Activated B cell treated with CpG ODN at 0.5 μM for 24 hours (primary cell): ENCODE results near the gene BPTF. TPM values are rescaled to one million over a fixed set of nuclear protein-coding genes. Genes with fewer than 3 reads are reported as not detected.
A peak's percentile ranks its signal among the peaks of the same experiment; 100 is the strongest.

Source experiments
- ATAC-seq: fragments of 200-7000 bp; cut with Tn5 transposase; one replicate; pipeline ENCODE4 v1.10.0; 2021; ENCODE audit warnings: low read depth, mild to moderate bottlenecking, moderate library complexity
- CTCF ChIA-PET: fragments of 350-600 bp; sonication (Branson Sonifier 250); formaldehyde crosslinking; loops from one replicate; lab custom pipeline; 2021; ENCODE audit warnings: antibody characterized with exemption; lab: Charles Lee
- POLR2A ChIA-PET: fragments of 350-600 bp; sonication (Branson Sonifier 250); formaldehyde crosslinking; loops from one replicate; lab custom pipeline; 2021; ENCODE audit warnings: antibody characterized with exemption; lab: Charles Lee
- DNase-seq: peaks from one replicate; pipeline ENCODE4 v3.0.0; 2022
- H3K27ac Mint-ChIP-seq: one replicate; pipeline ENCODE4 v1.8.0; 2020; ENCODE audit warnings: mixed read lengths
- H3K27me3 Mint-ChIP-seq: one replicate; pipeline ENCODE4 v1.8.0; 2021; ENCODE audit warnings: mixed read lengths
- H3K36me3 Mint-ChIP-seq: one replicate; pipeline ENCODE4 v1.8.0; 2021; ENCODE audit warnings: low read depth, mixed read lengths
- H3K4me1 Mint-ChIP-seq: one replicate; pipeline ENCODE4 v1.8.0; 2021; ENCODE audit warnings: mixed read lengths
- H3K4me3 Mint-ChIP-seq: one replicate; pipeline ENCODE4 v1.8.0; 2020; ENCODE audit warnings: mild to moderate bottlenecking, mixed read lengths
- H3K9me3 Mint-ChIP-seq: one replicate; pipeline ENCODE4 v1.8.0; 2020; ENCODE audit warnings: mixed read lengths
- intact Hi-C: fragments of 100-400 bp; cut with micrococcal nuclease; formaldehyde crosslinking; loops from one replicate; pipeline ENCODE4 v1.15.1; 2024
- total RNA-seq: library from RNA; stranded (reverse); gene quantifications from 2 replicates; pipeline ENCODE4 v1.2.3, GENCODE V29; 2022
- TF ChIP-seq, protein P1 (sequence below): fragments of 200-600 bp; IDR thresholded peaks from one replicate; pipeline ENCODE4 v1.8.0; 2022; ENCODE audit warnings: antibody characterized with exemption, mild to moderate bottlenecking

The BPTF gene
- total RNA-seq, 1 donor from 2014 or later = 174 TPM

DNA sequence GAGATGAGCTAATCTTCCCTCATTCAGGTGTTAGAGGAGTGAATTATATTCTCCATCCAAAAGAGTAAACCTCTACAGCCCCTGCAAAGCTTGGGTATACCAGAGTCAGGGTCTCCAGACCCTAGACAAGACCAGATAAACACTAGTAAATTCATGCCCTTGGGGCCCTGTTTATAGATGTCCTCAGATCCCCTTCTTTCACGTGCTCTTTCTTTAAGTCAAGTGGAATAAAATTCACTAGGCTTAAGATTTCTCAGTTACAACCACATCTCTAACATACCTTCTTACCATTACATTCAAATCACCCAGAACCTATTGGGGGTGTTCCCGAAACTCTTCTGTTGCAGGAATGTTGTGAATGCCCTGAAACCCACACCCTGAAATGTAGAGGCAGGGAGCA, 173.2 kb downstream of the BPTF start:
- no peak for ATAC-seq
- CTCF ChIA-PET = no interaction called here
- H3K4me3 Mint-ChIP-seq = no peak overlapping the region
- H3K36me3 Mint-ChIP-seq = no peaks in the 10 kb centered on the region
- H3K27ac Mint-ChIP-seq = no peak overlapping the region
- TF ChIP-seq, protein P1, sequence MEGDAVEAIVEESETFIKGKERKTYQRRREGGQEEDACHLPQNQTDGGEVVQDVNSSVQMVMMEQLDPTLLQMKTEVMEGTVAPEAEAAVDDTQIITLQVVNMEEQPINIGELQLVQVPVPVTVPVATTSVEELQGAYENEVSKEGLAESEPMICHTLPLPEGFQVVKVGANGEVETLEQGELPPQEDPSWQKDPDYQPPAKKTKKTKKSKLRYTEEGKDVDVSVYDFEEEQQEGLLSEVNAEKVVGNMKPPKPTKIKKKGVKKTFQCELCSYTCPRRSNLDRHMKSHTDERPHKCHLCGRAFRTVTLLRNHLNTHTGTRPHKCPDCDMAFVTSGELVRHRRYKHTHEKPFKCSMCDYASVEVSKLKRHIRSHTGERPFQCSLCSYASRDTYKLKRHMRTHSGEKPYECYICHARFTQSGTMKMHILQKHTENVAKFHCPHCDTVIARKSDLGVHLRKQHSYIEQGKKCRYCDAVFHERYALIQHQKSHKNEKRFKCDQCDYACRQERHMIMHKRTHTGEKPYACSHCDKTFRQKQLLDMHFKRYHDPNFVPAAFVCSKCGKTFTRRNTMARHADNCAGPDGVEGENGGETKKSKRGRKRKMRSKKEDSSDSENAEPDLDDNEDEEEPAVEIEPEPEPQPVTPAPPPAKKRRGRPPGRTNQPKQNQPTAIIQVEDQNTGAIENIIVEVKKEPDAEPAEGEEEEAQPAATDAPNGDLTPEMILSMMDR = no peak
- H3K27me3 Mint-ChIP-seq = peaks cover 18% of the 10 kb centered on the region
- peaks cover 28% of the 10 kb centered on the region for H3K4me1 Mint-ChIP-seq
- POLR2A ChIA-PET = no interaction called here
- no peaks in the 10 kb centered on the region for H3K9me3 Mint-ChIP-seq
- intact Hi-C loops = loop anchor here (10.0 kb wide), 1 partner anchor 106 kb away; no protein-coding TSS in a partner anchor
- no peak for DNase-seq

DNA sequence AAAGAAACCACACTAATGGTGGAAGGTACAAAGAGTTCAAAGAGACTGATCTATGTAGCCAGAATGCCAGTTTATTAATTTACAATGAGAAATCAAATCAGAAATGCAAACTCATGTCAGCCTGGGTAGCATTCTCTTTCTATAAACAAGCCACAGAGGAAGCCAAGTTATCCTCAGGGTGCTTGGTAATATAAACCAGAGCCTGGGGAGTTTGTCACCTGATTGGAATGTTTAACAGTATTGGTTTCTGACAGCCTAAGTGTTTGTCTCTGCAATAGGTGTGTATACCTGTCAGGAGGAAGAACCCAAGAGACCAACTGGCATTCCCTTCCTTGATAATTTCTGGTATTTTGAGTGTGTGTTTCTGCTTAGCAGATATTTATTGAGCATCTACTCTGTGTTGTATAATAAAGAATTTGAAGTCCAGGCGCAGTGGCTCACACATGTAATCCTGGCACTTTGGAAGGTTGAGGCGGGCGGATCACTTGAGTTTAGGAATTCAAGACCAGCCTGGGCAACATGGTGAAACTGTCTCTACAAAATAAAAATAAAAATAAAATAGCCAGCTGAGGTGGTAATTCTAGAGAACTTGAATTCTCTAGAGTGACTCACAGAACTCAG, 174.1 kb downstream of the BPTF start:
- H3K4me1 Mint-ChIP-seq = peaks cover 23% of the 10 kb centered on the region
- no peak overlapping the region for H3K4me3 Mint-ChIP-seq
- ChIA-PET POLR2A (no interaction called here), CTCF (no interaction called here)
- intact Hi-C loops = loop anchor here (10.0 kb wide), 1 partner anchor 105 kb away; no protein-coding TSS in a partner anchor
- H3K27me3 Mint-ChIP-seq = peaks cover 18% of the 10 kb centered on the region
- H3K27ac Mint-ChIP-seq = no peak overlapping the region
- no peaks in the 10 kb centered on the region for H3K36me3 Mint-ChIP-seq
- TF ChIP-seq, protein P1 = no peak
- no peaks in the 10 kb centered on the region for H3K9me3 Mint-ChIP-seq
- no peak for ATAC-seq
- no peak for DNase-seq

DNA sequence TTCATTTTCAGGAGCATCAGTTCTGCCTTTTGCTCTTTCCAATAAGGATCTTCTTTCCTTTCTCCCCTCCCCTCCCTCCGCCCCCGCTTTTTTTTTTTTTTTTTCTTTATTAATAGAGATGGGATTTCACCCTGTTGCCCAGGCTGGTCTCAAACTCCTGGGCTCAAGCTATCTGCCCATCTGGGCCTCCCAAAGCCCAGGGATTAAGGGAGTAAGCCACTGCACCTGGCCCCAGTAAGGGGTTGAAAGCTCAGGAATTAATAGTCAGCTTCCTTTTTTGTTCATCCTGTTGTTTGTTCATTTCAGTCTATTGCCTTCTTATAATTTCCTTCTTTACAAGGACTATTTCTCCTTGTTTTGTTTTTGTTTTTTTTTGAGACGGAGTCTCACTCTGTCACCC, 178.9 kb downstream of the BPTF start:
- DNase-seq (no peak), ATAC-seq (no peak)
- TF ChIP-seq, protein P1 = no peak
- H3K27me3 Mint-ChIP-seq = peaks cover 5% of the 10 kb centered on the region
- H3K4me1 Mint-ChIP-seq = no peaks in the 10 kb centered on the region
- H3K9me3 Mint-ChIP-seq = no peaks in the 10 kb centered on the region
- H3K27ac Mint-ChIP-seq = no peak overlapping the region
- ChIA-PET CTCF (no interaction called here), POLR2A (no interaction called here)
- no peaks in the 10 kb centered on the region for H3K36me3 Mint-ChIP-seq
- no peak overlapping the region for H3K4me3 Mint-ChIP-seq
- intact Hi-C loops = no loop called here

DNA sequence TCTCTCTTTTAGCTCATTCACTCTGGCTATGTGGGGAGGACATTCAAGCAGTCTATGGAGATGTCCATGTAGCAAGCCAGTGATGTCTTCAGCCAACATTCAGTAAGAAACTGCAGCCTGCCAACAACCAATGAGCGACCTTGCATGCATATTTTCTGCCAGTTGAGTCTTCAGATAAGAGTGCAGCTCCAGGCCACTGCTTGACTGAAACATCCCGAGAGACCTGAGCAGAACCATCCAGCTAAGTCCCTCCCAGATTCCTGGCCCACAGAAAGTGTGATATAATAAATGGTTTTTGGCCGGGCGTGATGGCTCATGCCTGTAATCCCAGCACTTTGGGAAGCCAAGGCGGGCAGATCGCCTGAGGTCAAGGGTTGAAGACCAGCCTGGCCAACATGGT, 181.5 kb downstream of the BPTF start:
- CTCF ChIA-PET = no interaction called here
- H3K9me3 Mint-ChIP-seq = no peaks in the 10 kb centered on the region

DNA sequence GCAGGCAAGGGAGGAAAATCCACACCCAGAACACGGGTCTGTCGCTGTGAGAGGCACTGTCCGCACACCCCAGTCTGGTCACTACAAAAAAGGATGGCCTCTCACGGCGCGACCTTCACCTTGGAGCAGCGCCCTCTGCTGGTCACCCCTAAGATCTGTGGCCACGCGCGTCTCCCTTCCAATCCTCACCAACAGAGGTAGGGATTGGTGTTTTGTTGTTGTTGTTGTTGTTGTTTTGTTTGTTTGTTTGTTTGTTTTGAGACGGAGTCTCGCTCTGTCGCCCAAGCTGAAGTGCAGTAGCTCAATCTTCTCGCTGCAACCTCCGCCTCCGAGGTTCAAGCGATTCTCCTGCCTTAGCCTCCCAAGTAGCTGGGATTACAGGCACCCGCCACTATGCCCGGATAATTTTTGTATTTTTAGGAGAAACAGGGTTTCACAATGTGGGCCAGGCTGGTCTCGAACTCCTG, 185.9 kb downstream of the BPTF start:
- Mint-ChIP-seq H3K27ac (no peak overlapping the region), H3K4me3 (no peak overlapping the region), H3K36me3 (no peaks in the 10 kb centered on the region), H3K27me3 (peaks cover 8% of the 10 kb centered on the region), H3K4me1 (peaks cover 5% of the 10 kb centered on the region), H3K9me3 (no peaks in the 10 kb centered on the region)
- peak; percentile 65 for ATAC-seq
- peak; percentile 45 for DNase-seq
- POLR2A ChIA-PET = no interaction called here
- intact Hi-C loops = loop anchor here (1.0 to 2.0 kb wide), 2 partner anchors 16 to 48 kb away; no protein-coding TSS in a partner anchor
- CTCF ChIA-PET = interaction anchor here (2.0 kb wide), 1 partner anchor 9 kb away, joined by 7 read pairs; no protein-coding TSS in a partner anchor
- TF ChIP-seq, protein P1 = no peak

More for the DNA sequence above, 181.5 kb downstream of the BPTF start:
- H3K27ac Mint-ChIP-seq = no peak overlapping the region
- H3K27me3 Mint-ChIP-seq = peaks cover 8% of the 10 kb centered on the region
- H3K4me3 Mint-ChIP-seq = no peak overlapping the region
- ATAC-seq (no peak), DNase-seq (no peak)
- H3K4me1 Mint-ChIP-seq = peaks cover 5% of the 10 kb centered on the region
- POLR2A ChIA-PET = interaction anchor here (0.7 kb wide), 1 partner anchor 1487 kb away, joined by 5 read pairs; no protein-coding TSS in a partner anchor
- H3K36me3 Mint-ChIP-seq = no peaks in the 10 kb centered on the region
- intact Hi-C loops = no loop called here
- TF ChIP-seq, protein P1 = no peak
